HL-60/S4 treated with phorbol 12-myristate 13-acetate at 8.2 ng/mL for 4 days and 3 days (cell line): Measurements from ENCODE around the gene HNRNPD.
"Not testable (repeated sequence)": the region's sequence is repeated elsewhere in the genome, so short reads cannot be mapped to it uniquely, and the experiment has no call there.

Experiments used
- in situ Hi-C: fragments of 300-500 bp; cut with MboI; formaldehyde crosslinking; loops from 2 replicates; pipeline ENCODE4 v1.15.0; 2022; ENCODE audit warnings: low sequenced_read_pairs

HNRNPD gene, protein sequence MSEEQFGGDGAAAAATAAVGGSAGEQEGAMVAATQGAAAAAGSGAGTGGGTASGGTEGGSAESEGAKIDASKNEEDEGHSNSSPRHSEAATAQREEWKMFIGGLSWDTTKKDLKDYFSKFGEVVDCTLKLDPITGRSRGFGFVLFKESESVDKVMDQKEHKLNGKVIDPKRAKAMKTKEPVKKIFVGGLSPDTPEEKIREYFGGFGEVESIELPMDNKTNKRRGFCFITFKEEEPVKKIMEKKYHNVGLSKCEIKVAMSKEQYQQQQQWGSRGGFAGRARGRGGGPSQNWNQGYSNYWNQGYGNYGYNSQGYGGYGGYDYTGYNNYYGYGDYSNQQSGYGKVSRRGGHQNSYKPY

DNA sequence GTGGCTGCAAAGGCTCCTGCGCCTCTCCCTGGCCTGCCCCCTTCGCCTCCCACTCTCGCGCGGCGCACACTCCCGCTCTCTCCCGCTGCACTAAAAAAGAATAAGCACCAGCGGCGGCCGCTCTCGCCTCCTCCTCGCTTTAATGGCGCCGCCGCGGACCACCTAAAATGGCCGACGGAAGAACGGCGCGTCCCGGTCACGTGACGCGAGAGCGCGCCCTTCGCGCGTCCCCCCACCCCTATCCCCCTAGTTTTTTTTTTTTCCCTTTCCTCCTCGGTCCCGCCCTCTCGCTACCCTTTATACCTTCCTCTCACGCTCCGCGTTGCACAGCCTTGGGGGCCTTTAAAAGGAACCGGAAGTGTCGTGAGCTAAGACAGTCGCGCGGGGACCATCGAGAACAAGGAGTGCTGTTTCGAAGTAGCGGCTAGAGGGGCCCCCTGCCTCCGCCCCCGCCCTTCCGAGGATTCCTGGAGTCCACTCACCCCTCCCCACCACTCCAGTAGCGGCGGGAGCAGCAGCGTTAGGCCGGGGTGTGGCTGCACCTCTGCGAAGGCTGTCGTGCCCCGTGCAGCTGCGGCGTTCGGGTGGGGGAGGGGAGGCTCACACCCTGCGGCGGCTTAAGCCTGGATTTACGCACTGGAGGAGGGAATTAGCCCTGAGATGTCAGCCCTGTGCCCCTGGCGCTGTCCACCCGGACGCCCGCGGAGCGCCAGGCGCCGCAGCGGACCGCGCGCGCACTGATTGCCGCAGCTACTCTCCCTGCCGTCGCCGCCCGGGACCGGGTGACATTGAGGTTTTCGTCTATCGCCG lies at the start of gene HNRNPD:
Gene HNRNPD (minus strand): TSS at position 176 of the 810 bp plus-strand sequence. CDS start 313 bp downstream, outside the sequence.
- in situ Hi-C loops, result no loop called here

DNA sequence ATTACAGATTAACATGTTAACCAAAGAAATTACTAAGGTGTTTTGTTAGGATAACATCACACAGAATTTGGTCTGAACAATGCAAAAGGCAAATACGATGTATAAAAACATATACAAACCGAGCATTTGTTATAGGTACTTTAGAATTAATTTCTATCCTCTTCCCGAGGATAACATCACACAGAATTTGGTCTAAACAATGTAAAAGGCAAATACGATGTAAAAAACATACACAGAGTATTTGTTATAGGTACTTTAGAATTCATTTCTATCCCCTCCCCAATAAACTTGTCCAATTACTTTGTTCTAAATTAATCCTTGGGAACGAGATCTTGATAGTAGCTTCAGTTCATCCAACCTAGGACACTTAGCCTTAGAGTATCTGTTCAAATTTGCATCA lies 48.8 kb upstream of the HNRNPD start:
- in situ Hi-C loops, result no loop called here

DNA sequence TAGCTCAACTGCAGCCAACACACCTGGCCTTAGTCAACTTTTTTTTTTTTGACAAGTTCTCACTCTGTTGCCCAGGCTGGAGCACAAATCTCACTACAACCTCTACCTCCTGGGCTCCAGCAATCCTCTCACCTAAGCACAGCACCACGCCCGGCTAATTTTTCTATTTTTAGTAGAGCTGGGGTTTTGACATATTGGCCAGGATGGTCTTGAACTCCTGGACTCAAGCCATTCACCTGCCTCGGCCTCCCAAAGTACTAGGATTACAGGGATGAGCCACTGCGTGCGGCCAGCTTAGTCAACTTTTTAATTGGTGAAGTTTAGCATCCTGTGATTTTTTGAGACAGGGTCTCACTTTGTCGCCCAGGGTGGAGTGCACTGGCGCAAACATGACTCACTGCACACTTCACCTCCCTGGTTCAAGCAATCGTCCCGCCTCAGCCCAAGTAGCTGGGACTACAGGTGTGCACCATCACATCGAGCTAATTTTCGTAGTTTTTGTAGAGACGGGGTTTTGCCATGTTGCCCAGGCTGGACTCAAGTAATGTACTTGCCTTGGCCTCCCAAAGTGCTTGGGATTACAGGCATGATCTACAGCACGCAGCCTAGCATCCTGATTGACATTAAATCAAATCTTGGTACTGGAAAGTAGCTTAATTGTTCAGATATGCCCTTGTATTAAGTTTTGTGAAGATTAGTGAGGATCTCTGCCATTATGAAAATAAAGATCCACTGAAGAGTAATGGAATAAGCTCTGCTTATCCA lies 48.2 kb upstream of the HNRNPD start:
- in situ Hi-C loops, result no loop called here

DNA sequence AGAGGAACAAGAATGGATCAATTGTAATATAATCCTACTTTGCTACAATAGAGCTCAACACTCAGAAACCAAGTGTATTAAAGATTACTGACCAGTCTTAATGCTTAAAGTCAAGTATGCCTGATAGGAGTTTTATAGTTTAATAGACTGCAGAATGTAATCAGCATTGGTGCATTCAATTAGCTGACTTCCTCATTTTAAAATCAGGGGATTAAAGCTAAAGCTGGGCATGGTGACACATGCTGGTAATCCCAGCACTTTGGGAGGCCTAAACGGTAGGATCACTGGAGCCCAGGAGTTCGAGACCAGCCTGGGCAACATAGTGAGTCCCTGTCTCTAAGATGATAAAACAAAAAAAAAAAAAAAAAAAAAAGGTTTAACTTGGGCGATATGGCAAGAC lies 45.7 kb upstream of the HNRNPD start:
- in situ Hi-C loops, result no loop called here

DNA sequence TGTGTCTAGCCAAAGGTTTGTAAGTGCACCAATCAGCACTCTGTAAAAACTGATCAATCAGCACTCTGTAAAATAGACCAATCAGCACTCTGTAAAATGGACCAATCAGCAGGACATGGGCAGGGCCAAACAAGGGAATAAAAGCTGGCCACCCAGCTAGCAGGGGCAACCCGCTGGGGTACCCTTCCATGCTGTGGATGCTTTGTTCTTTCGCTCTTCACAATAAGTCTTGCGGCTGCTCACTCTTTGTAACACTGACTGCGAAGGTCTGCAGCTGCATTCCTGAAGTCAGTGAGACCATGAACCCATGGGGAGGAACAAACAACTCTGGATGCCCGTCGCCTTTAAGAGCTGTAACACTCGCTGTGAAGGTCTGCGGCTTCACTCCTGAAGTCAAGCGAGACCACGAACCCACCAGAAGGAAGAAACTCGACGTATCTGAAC lies 42.2 kb upstream of the HNRNPD start:
- in situ Hi-C loops, result no loop called here

DNA sequence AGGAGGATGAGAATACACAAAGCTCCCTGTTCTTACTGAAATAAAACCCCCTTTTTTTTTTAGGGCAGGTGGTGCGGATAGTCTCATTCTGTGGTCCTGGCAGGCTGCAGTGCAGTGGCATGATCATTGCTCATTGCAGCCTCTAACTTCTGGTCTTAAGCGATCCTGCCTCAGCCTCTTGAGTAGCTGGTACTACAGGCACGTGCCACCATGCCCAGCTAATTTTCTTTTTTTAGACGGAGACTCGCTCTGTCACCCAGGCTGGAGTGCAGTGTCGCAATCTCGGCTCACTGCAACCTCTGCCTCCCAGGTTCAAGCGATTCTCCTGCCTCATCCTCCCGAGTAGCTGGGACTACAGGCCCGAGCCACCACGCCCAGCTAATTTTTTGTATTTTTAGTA lies 41.3 kb upstream of the HNRNPD start:
- in situ Hi-C loops, result not testable (repeated sequence)

DNA sequence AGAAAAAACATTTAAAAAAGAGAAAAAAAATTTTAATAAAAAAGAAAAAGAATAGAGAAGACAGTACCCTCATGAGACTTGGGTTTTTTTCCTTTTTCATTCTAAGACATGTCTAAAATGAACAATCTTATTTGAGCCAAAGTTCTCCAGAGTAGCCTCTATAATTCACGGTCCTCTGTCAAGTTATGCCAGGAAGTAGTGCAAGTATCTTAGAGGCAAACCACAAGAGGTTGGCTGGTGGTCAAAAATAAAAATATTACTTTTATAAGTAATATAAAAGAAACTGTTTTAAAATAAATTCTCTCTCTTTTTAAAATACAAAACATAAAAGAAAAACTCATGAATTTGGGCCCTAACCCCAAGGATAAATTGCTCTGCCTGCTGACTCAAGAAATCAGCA lies 29.9 kb upstream of the HNRNPD start:
- in situ Hi-C loops, result no loop called here

DNA sequence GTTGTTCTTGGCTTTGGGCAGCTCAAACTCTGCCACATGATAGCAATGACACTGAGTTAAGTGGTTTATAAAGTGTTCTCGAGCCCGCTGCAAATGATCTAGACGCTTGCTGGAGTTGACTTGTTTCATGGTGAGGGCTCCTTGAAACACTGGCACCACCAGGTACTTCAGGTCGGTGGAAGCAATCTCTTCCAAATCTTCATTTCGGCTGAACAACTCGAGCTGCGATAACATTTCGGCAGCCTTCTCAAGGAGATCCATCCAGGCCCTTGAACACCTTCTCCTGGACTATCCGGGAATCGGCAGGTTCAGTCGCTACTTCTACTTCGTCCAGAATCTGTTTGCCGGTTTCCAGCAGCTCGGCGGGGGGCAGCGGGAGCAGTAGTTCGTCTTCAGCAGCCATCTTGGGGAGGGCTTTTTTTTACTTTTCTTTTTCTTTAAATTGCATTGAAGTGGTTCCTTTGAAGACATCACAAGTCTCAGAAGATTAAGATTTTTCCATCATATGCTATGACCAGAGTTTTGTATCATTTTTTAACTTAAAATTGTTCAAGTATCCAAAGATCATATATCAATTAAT lies 28.5 kb upstream of the HNRNPD start:
- in situ Hi-C loops, result no loop called here

DNA sequence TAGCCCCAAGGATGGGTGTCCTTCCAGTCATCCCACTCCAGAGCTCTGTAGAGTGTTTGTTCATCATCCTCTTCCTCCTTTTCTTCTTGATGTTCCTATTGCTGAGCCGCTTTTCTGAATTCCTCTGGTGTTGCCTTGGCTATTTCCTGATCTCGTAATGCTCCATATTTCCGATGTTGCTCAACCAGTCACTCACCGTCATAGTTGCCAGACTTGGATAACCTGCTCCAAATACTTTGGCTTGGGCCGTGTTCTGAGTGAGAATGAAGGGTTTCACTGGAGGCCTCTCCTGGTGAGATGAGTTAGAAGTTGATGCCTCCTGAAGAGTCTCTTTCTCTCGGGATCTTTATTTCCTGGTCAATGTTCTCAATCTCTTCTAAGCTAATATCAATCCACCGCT lies 27.8 kb upstream of the HNRNPD start:
- in situ Hi-C loops, result no loop called here

DNA sequence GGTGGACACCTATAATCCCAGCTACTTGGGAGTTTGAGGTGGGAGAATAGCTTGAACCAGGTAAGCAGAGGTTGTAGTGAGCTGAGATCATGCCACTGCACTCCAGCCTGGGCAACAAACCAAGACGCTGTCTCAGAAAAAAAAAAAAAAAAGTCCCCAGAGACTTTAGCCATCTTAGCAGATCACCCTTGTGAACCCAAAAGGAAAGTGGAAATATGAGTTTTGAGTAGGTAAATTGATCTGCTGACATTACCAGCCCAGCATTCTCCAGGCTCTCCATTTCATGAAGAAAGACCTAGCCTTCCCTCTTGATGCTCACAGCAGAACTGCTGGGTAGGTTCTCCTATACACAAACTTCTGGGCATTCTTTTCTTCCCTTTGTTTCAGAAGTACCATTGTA lies 24.5 kb upstream of the HNRNPD start:
- in situ Hi-C loops, result no loop called here

DNA sequence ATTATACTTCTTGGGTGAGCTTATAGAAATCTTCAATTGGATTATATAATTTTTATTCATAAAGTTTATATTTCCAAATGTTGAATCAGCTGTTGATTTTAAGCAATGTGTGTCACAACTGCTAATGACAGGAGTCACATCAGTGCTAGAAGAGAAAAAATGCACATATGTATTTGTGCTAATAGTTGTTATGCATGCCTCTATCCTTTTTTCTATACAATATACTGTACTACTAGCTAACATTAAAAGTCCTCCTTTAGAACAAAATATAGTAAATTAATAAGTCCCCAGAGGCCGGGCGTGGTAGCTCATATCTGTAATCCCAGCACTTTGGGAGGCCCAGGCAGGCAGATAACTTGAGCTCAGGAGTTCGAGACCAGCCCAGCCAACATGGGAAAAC lies 23.7 kb upstream of the HNRNPD start:
- in situ Hi-C loops, result no loop called here

DNA sequence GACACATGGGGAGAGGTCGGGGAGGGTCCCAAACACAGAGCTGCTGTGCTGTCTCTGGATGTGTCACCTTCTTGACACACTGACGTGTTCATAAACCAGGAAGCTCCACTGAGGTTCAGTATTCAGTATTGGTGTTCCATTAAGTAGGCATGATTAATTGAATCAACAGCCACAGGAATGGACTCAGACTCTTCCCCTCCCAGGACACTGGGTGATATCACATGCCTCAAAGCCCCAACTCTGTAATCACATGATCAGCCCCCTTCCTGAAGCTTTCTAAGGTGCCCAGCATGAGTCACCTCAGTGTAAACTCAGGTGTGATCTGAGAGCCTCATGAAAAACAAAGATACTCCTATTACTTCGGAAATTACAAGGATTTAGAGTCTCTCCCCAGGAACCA lies 21.1 kb upstream of the HNRNPD start:
- in situ Hi-C loops, result no loop called here

DNA sequence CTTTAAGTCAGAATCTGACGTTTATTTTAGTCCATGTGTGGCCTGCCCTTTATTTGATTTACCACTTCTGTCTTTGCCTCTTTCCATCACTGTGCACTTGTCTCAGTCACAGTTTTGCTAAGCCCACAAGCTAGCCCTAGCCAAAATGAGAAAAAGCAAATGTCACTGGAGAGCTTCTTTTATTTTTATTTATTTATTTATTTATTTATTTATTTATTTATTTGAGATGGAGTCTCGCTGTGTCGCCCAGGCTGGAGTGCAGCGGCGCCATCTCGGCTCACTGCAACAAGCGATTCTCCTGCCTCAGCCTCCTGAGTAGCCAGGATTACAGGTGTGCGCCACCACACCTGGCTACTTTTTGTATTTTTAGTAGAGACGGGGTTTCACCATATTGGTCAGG lies 16.3 kb upstream of the HNRNPD start:
- in situ Hi-C loops, result not testable (repeated sequence)

DNA sequence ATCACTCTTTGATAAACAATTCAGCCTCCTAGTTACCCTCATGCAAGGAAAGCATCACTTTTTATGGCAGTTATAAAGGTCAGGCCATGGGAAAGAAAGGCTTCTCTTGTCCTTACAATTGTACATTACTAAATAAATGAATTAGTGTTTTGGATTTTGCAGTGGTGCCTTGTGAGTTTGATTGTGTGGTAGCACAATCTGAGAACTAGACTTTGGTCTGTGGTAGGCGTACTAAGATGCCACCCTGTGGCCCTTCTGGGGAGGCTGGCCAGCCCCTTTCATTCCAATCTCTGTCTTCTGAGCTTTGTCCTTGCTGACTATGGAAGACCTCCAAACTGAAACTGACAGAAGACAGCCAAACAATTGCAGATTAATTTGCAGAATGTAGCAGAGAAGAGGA lies 14.6 kb upstream of the HNRNPD start:
- in situ Hi-C loops, result no loop called here

DNA sequence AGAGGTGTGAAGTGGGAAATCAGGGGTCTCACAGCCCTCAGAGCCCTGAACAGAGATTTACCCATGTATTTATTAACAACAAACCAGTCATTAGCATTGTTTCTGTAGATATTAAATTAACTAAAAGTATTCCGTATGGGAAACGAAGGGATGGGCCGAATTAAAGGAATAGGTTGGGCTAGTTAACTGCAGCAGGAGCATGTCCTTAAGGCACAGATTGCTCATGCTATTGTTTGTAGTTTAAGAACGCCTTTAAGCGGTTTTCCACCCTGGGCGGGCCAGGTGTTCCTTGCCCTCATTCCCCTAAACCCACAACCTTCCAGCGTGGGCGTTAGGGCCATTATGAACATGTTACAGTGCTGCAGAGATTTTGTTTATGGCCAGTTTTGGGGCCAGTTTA lies 12.5 kb upstream of the HNRNPD start:
- in situ Hi-C loops, result not testable (repeated sequence)

DNA sequence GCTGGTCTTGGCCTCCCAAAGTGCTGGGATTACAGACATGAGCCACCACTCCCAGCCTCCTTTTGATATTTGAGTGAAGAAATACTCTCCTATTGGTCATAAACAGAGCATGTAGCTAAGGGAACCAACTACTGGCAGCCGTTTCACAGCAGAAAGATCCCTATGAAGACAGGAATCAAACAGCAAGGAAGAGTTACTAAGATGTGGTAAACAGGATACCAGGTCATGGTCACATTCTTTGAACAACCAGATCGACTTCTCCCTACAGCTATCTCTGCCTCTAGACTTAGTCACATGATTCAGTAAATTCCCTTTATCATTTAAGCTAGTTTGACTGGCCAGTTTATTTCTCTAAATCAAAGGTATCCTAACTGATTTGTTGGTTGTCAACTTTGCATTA lies 9.0 kb upstream of the HNRNPD start:
- in situ Hi-C loops, result no loop called here

DNA sequence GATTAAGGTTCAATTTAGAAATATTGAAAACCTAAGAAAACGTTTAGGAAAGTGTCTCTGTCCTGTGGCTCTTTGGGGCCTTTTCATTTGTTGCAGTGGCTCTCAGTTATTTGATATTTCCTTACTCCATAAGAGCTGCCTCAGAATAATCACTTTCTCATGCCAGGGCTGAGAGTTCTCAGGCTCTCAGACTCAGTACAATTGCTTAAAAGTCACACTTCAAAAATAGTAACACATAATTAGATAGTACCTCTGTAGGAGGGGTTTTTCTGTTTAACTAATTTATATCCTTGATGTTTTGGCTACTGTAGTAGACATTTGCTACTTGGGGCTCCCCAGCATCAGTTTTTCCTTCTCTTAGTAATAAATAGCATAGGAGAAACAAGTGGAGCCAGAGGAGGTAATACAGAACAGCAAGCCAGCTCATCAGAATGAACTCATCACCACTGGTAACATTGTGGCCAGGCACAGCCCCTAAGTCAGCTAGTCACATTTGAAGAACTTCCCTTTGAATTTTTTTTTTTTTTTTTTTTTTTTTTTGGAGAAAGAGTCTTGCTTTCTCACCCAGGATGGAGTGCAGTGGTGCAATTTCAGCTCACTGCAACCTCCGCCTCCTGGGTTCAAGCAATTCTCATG lies 8.0 kb upstream of the HNRNPD start:
- in situ Hi-C loops, result no loop called here

DNA sequence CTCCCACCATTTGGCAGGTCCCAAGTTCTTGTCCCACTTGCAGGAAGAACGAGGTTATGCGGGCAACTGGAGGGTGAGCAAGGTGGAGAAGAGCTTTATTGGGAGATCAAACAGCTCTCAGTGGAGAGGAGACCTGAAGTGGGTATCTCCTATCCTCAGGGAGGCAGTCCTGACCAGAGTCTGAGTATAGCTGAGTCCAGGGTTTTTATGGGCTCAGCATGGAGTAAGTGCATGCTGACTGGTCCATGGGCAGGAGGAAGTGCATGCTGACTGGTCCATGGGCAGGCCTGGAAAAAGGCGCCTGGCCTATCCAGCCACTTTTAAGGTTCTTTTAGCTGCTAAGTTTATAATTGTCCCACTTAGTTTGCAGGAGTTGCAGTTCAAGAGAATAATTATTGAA lies 7.4 kb upstream of the HNRNPD start:
- in situ Hi-C loops, result no loop called here

DNA sequence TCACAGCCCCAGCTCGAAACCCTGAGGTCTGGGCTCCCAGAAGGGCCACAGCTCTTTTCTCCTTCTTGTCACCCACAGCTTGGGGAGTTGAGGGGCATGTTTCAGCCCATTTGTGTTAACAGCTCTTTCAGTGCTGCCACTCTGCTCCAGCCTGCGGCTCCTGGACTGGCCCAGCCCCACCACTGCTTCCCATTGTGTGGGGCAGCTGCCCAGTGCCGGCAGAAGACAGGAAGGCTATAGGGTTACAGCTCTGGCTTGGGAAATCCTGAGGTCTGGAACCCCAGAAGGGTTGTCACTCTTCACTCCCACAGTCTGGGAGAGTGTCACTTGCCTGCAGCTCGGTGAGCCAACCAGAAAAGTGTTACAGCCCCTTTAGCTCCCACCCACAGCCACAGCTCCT lies 7.0 kb upstream of the HNRNPD start:
- in situ Hi-C loops, result no loop called here

DNA sequence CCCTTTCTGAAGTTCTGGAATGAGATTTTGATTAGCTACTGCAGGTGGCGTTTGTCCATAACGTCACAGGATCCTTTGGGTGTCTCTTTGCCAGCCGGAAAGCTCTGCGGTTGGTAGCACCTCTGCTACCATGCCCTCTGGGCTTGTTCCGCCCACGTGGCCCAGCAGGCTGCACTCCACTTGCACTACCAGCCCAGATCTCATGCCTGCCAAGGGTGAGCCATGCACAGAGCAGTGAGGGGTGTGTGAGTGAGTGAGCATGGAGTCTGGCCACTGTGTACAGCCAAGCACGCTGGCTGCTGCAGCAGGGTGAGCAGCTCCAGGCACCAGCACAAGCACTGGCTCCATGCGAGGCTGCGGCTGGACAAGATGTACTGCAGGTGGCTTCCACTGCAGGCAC lies 6.6 kb upstream of the HNRNPD start:
- in situ Hi-C loops, result no loop called here

DNA sequence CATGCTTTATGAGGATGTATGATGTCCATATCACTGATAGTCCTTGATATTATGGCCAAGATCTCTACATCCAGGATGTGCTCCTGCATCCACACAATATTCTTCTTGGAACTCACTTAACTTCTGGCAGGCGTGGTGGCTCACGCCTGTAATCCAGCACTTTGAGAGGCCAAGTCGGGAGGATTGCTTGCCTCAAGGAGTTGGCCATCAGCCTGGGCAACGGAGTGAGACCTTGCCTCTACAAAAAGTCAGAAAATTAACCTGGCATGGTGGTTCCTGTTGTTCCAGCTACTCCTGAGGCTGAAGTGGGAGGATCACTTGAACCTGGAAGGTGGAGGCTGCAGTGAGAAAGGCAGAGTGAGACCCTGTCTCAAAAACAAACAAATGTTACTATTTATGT lies 2.3 kb upstream of the HNRNPD start:
- in situ Hi-C loops, result no loop called here
